ENCODE data around the gene ENDOU.
"Not testable (repeated sequence)": the region's sequence is repeated elsewhere in the genome, so short reads cannot be mapped to it uniquely, and the experiment has no call there.

The ENDOU gene

GRCh38 chr12:47700263-47700662 lies 25.0 kb downstream of the ENDOU start:
- H3K4me3 ChIP-seq (ENCODE audit: low read depth, low read length), result no peak overlapping the region

- H3K4me3 ChIP-seq (ENCODE audit: low read depth, low read length), result no peak overlapping the region
These were observed 26.7 kb downstream of the ENDOU start for GRCh38 chr12:47698631-47699030.

GRCh38 chr12:47698055-47698454 lies 27.2 kb downstream of the ENDOU start:
- no peak overlapping the region for H3K4me3 ChIP-seq (ENCODE audit: low read depth, low read length)

DNA sequence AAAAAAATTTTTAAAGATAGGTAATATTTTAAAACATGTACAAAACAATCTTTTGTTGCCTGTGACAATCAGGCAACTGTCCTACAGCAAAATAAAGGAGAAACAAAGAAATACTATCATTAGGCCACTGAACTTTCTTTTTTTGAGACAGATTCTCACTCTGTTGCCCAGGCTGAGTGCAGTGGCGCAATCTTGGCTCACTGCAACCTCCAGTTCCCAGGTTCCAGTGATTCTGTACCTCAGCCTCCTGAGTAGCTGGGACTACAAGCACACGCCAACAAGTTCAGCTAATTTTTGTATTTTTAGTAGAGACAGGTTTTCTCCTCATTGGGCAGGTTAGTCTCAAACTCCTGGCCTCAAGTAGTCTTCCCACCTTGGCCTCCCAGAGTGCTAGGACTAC lies 36.1 kb downstream of the ENDOU start:
- no peak overlapping the region for H3K4me3 ChIP-seq (ENCODE audit: low read depth, low read length)

- no peak overlapping the region for H3K4me3 ChIP-seq (ENCODE audit: low read depth, low read length)
These were observed 37.7 kb downstream of the ENDOU start for GRCh38 chr12:47687636-47688035.

DNA sequence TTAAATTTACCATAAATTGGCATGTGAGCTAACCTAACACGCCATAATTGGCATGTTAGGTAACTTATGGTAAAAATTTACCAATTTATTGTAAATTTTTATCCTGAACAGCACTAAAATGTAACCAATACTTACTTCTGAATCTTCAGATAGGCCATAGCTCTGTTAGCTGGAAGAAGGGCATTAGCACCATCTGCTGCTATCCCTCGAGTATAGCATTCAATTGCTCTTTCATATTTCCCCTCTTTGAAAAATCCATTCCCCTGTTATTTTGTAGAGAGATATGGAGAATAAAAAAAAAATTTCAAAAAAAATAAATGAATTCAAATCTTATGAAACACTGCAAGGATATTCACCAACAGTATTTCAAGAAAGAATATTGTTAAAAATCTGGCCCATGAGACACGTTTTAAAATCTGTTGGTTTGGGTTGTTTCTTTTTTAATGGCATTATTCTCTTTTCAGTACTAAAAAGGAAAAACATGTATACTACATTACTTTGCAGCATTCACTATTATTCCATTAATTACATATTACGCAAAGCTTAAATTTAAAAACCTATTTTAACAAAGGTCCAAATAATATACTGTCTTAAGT lies 38.5 kb downstream of the ENDOU start:
- no peak overlapping the region for H3K4me3 ChIP-seq (ENCODE audit: low read depth, low read length)

DNA sequence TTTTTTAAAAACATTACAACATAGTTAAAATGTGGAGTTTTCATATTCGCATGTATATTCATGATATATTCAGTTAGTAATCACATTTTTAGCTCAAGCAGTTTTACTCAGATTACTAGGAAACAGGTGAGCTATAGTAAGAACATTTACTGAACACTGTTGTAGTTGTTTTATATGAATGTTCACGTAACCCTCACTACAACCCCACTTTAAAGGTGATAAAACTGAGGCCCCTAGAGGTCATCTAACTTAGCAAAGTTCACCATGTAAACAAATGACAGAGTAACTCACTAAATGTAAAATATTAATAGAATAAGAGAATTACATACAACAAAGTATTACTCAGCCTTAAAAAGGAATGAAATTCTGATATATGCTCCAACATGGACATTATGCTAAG lies 45.5 kb downstream of the ENDOU start:
- no peak overlapping the region for H3K4me3 ChIP-seq (ENCODE audit: low read depth, low read length)

- no peak overlapping the region for H3K4me3 ChIP-seq (ENCODE audit: low read depth, low read length)
These were observed 53.2 kb downstream of the ENDOU start for GRCh38 chr12:47672068-47672467.

GRCh38 chr12:47667935-47668334 lies 57.4 kb downstream of the ENDOU start:
- not testable (repeated sequence) for H3K4me3 ChIP-seq (ENCODE audit: low read depth, low read length)
